ENCODE results near the gene IMMP2L. TPM values are rescaled to one million over a fixed set of nuclear protein-coding genes. Genes with fewer than 3 reads are reported as not detected.
A peak's percentile ranks its signal among the peaks of the same experiment; 100 is the strongest.
"Not testable (repeated sequence)": the region's sequence is repeated elsewhere in the genome, so short reads cannot be mapped to it uniquely, and the experiment has no call there.

Gene IMMP2L
- total RNA-seq, 1 experiment from 2014 or later: 226 TPM

DNA sequence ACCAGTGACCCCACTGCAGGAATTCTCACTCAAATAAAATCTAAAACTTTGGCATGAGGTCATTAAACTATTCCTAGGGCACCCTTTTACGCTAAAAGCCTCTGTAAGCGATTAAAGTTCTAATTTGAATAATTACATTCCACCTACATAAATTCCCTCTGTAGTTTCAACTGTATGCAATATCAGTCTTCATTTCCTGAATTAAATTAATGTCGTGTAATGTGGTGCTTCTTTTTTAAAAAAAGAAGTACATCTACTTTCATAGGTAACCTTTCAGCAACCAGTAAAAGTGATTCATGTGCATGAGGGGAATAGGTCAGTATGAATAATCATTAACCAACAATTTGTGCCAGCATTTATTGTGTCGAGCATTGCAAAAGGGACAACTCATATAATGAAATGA lies 44.7 kb downstream of the IMMP2L start:
- DNase-seq (ENCODE audit: low read depth): peak; percentile 54
- in situ Hi-C loops (cut with HindIII; ENCODE audit: low pct_unique_long_range_greater_than_20kb, low sequenced_read_pairs): no loop called here

DNA sequence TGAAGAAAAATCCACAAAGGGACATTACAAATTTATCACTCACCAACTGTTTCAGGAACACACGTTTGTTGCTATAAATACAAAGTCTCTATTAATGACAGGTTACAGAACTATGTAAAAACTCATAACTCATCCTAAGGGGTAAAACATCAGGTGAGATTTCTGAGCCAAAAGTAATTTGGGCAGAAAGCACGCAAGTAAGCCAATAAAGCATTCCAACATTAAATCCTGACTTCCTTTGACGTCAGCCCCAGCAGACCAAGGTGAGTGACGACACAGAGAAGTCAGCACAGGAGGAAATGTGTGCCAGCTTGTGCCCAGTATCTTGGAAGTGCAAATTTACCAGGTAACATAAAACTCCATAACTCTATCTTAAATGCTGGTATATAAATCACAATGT lies 45.7 kb downstream of the IMMP2L start:
- DNase-seq (ENCODE audit: low read depth): no peak
- in situ Hi-C loops (cut with HindIII; ENCODE audit: low pct_unique_long_range_greater_than_20kb, low sequenced_read_pairs): no loop called here

DNA sequence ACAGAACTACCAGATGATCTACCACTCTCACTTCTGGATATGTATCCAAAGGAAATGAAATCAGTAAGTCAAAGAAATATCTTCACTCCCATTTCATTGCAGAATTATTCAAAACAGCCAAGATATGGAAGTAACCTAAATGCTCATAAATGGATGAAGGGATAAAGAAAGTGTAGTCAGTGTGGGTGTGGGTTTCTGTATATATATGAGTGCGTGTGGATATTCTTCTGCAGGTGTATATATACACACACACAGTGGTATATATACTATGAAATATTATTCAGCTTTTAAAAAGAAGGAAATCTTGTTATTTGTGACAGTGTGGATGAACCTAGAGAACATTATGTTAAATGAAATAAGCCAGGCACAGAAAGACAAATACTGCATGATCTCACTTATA lies 48.7 kb downstream of the IMMP2L start:
- DNase-seq (ENCODE audit: low read depth): no peak
- in situ Hi-C loops (cut with HindIII; ENCODE audit: low pct_unique_long_range_greater_than_20kb, low sequenced_read_pairs): no loop called here

DNA sequence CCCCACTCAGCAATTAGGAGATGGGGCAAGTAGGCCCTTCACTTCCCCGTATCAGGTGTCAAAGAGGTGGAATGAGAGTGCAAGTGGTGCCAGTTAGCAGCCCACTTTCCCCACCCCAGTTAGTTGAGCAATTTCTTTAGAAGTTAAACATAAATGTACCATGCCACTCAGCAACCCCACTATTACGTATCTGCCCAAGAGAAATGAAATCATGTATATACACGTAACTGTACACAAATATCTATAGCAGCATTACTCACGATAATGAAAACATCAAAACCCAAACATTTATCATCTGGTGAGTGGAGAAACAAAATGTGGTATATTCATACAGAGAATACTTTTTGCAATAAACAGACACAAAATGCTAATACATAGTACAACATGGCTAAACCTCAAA lies 50.4 kb downstream of the IMMP2L start:
- in situ Hi-C loops (cut with HindIII; ENCODE audit: low pct_unique_long_range_greater_than_20kb, low sequenced_read_pairs): no loop called here
- DNase-seq (ENCODE audit: low read depth): no peak

DNA sequence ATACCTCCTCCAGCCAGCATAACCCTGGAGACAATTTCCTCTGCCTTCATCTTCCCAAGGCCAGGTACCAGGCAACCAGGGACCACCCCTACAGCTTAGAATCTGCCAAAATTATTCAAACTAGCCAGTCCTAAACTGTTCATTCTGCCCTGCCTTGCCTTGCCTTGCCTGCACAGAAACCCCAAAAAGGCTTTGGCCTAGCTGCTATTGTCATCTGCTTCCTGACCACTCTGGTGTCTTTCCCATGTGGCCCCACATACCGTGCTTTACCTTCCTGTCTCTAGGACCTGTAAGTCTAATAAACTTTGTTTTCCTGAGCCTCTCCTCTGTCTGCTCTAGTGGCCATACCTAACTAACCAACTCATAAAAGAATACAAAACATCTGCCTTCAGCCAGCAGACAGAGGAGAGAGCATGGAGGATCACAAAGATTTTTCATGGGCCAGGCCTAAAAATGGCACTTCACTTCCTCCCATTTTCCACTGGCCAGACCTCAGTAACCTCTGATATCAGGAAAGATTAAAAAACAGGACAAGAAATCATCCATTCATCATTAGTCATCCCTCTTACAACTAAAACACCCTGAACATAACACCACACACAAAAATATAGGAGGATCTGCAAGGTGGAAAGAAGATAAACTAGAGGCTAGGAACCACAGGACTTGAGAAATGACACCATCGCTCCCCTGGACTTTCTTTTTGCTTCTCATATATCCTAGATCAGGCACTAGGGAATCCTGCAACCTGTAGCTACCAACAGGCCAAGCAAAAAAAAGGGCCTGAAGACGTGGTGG lies 51.5 kb downstream of the IMMP2L start:
- in situ Hi-C loops (cut with HindIII; ENCODE audit: low pct_unique_long_range_greater_than_20kb, low sequenced_read_pairs): no loop called here
- DNase-seq (ENCODE audit: low read depth): no peak

DNA sequence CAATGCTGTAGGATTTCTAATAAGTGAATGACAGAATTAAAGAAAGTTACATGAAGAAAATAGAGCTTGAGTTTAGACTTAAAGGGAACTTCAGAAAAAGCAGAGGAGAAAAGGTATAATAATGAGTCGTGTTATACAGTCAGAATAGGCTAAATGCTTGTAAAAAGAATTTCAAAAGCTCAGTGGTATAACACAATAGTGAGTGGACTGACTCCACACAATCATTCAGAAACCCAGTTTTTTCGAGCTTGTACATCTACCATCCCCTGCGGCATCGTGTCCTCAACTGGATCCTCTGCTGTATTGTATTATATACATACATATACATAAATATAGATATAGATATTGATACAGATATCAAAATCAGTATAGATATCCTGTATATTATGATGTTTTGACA lies 52.2 kb downstream of the IMMP2L start:
- no peak for DNase-seq (ENCODE audit: low read depth)
- in situ Hi-C loops (cut with HindIII; ENCODE audit: low pct_unique_long_range_greater_than_20kb, low sequenced_read_pairs): no loop called here

DNA sequence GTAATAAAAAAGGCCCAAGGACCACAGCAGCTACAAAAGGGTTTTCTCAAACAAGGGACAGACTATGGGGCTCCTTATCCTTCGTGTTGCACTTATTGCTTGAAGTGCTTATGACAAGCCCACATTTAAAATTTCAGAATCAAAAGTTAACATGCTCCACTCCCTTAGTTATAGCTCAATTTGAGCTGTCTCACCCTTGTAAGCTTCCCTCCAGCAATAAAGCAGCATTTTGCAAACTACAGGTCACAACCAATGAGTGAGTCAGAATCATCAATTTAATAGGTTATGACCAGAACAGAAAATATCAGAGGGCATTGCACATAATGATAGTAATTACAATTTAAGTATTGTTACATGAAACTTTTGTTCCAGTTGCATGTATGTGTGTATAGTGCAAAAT lies 53.0 kb downstream of the IMMP2L start:
- DNase-seq (ENCODE audit: low read depth): no peak
- in situ Hi-C loops (cut with HindIII; ENCODE audit: low pct_unique_long_range_greater_than_20kb, low sequenced_read_pairs): no loop called here

DNA sequence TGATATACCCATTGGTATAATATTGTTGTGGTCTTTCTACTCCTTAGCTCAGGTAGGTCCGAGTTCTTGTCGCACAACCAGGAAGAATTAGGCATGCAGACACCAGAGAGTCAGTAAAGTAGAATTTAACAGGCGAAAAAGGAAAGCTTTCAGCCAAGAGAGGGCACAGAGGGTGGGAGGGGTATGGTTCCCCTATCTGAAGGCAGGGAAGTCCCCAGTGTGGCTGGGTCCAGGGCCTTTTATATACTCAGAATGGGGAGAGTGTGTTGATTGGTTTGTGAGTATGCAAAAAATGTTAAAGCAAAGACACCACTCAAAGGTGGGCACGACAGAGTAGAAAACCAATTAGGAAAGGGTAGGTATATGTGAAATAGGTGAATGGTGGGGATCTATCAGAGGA lies 53.9 kb downstream of the IMMP2L start:
- in situ Hi-C loops (cut with HindIII; ENCODE audit: low pct_unique_long_range_greater_than_20kb, low sequenced_read_pairs): no loop called here
- DNase-seq (ENCODE audit: low read depth): no peak

DNA sequence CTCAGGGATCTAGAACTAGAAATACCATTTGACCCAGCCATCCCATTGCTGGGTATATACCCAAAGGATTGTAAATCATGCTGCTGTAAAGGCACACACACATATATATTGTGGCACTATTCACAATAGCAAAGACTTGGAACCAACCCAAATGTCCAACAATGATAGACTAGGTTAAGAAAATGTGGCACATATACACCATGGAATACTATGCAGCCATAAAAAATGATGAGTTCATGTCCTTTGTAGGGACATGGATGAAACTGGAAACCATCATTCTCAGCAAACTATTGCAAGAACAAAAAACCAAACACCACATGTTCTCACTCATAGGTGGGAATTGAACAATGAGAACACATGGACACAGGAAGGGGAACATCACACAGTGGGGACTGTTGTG lies 56.9 kb downstream of the IMMP2L start:
- DNase-seq (ENCODE audit: low read depth); in situ Hi-C loops (cut with HindIII; ENCODE audit: low pct_unique_long_range_greater_than_20kb, low sequenced_read_pairs): not testable (repeated sequence)

DNA sequence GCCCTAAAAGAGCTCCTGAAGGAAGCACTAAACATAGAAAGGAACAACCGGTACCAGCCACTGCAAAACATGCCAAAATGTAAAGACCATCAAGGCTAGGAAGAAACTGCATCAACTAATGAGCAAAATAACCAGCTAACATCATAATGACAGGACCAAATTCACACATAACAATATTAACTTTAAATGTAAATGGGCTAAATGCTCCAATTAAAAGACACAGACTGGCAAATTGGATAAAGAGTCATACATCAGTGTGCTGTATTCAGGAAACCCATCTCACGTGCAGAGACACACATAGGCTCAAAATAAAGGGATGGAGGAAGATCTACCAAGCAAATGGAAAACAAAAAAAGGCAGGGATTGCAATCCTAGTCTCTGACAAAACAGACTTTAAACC lies 60.5 kb downstream of the IMMP2L start:
- in situ Hi-C loops (cut with HindIII; ENCODE audit: low pct_unique_long_range_greater_than_20kb, low sequenced_read_pairs): not testable (repeated sequence)

DNA sequence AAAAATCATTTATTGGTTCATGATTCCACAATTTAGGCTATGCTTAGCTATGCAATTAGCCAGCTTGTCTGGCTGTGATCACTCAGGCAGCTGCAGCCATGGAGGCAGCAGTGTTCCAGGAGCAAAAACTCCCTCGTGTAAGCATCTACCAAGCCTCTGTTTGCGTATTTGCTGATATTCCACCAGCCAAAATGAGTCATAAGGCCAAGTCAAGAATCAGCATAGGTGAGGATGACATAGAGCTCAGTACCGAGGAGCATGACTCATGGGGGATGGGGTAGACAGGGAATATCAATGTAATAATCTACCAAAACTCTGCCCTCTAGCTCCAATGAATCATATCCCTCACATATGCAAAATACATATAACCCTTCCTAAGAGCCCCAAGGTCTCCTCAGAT lies 63.3 kb downstream of the IMMP2L start:
- peak; percentile 81 for DNase-seq (ENCODE audit: low read depth)
- in situ Hi-C loops (cut with HindIII; ENCODE audit: low pct_unique_long_range_greater_than_20kb, low sequenced_read_pairs): no loop called here

More for the DNA sequence above, 60.5 kb downstream of the IMMP2L start:
- not testable (repeated sequence) for DNase-seq (ENCODE audit: low read depth)

DNA sequence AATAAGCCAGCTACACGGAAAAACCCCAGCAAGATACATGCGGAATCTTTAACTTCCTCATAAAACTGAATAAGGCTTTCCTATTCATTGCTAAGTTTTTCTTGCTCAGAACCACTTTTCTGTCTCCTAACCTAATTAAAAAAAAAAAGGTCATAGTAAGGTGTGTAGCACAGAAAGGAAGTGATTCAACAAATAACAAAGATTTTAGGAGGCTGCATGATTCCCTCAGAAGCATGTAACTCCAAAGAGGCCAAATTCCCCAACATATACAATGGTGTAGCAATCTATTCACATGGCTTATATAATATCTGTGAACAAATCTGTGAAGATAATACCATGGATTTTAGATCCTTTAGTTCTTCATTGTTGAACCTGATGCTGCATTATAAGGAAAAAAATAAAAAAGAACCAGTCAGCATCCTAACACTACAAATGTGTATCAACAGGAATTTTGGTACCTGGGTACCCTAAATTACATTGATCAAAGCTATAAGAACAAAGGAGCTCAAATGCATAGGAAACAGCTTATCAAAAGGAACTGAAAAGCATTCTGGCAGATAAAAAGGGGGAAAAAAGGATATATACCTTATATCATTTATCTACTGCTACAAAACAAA lies 63.8 kb downstream of the IMMP2L start:
- in situ Hi-C loops (cut with HindIII; ENCODE audit: low pct_unique_long_range_greater_than_20kb, low sequenced_read_pairs): no loop called here

DNA sequence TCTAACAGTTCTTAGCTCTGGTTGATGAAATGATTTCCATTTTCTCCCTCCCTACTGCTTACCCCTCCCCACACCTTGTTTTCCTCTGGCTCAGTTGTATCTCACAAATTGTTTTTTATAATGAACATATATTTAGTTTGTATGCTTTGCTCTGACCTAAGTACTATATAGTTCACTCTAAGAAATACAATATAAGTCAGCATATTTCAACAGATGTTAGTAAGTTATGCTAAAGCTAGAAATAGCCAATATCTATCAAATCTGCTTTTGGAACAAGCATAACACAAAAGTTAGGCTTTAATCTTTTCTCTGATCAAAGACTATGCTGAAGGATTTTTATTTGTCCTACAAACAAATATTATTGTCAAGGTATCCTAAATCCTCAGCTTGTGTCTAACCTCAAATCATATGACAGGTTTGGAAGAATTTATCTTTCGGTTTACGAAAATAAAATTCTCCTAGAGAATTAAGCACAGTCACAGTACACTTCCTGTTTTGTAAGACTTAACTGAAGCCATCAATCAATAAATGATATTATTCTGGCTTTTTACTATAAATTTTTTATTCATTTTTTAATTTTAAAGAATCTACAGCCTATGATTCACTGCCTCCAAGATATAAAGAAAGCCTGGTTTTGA lies 67.0 kb downstream of the IMMP2L start:
- no peak for DNase-seq (ENCODE audit: low read depth)
- in situ Hi-C loops (cut with HindIII; ENCODE audit: low pct_unique_long_range_greater_than_20kb, low sequenced_read_pairs): no loop called here

More for the DNA sequence above, 63.8 kb downstream of the IMMP2L start:
- no peak for DNase-seq (ENCODE audit: low read depth)

DNA sequence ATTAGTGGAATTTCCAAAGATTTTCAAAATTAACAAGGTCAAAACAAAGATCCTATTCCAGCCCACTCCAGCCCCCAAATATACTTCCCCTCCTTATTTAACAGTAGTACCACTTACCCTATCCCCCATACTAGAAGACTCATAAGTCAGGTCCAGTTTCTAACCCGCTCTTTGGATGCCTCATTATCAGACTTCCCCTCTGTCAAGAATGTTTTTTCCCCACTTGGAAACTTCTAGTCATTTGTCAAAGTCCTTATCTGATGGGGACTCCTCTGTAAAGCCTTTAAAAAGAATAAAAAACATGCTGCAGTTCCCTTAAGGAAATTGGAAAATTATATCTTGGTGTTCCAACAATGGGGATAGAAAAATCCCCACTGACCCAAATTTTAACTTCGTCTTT lies 70.1 kb downstream of the IMMP2L start:
- in situ Hi-C loops (cut with HindIII; ENCODE audit: low pct_unique_long_range_greater_than_20kb, low sequenced_read_pairs): no loop called here
- DNase-seq (ENCODE audit: low read depth): no peak

DNA sequence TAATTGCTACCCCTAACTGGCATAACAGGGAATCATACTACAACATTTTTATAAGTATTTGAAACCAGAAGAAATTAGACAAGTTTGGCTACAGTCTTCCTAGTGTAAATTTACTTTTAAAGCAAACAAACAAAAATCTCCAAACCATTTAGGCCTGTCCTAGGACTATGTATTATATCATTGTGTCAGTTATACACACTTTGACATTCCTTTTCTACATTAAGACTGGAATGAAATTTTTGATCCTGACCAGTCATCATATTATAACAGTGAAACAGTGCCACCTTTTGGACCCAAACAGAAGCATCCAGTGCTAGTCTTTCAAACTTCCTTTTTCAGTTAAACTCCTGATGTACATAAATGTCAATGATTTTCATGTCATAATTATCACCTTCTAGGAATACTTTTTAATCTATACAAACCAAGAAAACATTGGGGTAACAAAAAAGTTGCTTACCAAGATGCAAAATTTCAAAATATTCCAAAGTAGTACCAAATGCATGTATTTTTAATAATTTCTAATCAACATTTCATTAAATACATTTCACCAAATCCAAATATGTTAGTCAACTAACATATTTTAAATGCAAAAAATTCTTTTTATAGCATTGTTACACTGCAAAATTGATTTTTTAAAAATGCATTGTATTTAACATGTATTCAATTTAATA lies 75.7 kb downstream of the IMMP2L start:
- DNase-seq (ENCODE audit: low read depth): peak; percentile 38
- in situ Hi-C loops (cut with HindIII; ENCODE audit: low pct_unique_long_range_greater_than_20kb, low sequenced_read_pairs): no loop called here

DNA sequence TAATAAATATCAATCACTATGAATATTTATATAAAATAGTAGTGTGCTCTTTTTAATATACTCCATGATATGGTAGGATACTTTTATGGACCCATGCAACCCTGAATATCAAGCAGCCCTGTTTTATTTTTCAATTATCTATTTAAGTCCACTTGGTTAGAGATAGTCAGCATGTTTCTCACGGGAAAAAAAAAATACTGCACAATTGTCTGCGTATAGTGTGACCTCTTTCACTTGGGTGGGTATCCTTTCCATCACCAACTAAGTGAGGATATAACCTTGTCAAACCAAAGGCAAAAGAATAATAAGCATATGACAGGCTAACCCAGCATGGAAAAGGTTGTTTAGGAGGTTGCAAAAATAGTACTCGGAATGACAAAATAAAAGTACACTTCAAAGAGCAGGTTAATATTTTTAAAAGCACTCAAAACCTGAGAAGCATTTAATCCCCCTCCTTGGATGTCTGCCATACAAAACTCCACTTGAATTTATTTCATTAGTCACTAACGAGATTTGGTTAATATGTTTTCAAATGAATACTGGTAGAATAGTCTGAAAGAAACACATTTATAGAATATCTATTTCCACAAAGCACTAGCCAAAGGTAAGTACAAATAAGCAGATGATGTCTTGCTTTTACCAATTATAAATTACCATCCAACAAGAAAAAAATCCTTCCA lies 76.5 kb downstream of the IMMP2L start:
- in situ Hi-C loops (cut with HindIII; ENCODE audit: low pct_unique_long_range_greater_than_20kb, low sequenced_read_pairs): no loop called here
- peak; percentile 52 for DNase-seq (ENCODE audit: low read depth)

DNA sequence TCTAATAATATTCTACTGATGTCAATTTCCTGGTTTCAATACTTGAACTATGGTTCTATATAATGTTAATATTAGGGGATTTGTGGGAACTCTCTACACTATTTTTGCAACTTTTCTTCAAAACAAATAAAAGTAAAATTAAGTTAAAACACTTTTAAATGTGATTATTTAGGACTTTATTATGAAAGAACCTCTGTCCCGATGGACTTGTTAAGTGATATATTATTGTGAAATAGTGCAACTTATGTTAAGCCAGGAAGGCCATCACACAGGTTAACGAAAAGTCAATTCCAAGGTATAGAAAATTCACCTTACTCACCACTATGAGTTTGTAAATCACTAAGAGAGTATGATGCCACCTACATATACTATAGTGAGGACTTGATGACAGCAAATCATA lies 79.2 kb downstream of the IMMP2L start:
- DNase-seq (ENCODE audit: low read depth): no peak
- in situ Hi-C loops (cut with HindIII; ENCODE audit: low pct_unique_long_range_greater_than_20kb, low sequenced_read_pairs): no loop called here

DNA sequence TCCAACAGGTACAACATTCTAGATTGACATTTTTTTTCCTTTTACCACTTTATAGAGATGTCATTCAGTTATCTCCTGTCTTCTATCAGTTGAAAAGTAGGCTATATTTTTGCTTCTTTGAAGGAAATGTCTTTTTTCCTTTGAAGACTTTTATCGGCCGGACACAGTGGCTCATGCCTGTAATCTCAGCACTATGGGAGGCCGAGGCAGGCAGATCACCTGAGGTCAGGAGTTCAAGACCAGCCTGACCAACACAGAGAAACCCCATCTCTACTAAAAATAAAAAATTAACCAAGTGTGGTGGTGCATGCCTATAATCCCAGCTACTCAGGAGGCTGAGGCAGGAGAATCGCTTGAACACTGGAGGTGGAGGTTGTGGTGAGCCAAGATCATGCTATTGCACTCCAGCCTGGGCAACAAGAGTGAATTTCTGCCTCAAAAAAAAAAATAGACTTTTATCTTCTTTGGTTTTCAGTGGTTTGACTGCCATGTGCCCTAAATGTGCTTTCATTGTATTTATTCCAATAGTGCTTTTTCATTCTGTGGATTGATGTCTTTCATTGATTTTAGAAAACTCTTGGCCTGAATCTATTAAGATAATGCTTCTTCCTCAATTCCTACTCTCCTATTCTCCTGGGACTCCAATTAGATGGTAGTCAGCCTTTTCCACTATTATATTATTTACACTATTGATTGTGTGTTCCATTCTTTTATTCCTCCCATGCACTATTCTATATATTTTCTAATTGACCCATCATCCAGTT lies 84.6 kb downstream of the IMMP2L start:
- in situ Hi-C loops (cut with HindIII; ENCODE audit: low pct_unique_long_range_greater_than_20kb, low sequenced_read_pairs): no loop called here

More for the DNA sequence above, 84.6 kb downstream of the IMMP2L start:
- DNase-seq (ENCODE audit: low read depth): no peak
